ENCODE results near the gene ADAMTS14. TPM values are rescaled to one million over a fixed set of nuclear protein-coding genes. Genes with fewer than 3 reads are reported as not detected.

ADAMTS14 gene
- total RNA-seq, 1 donor = 3.0 TPM

GRCh38 chr10:70780370-70780760 is 108.1 kb downstream of the ADAMTS14 start:
- DNase-seq (ENCODE audit: low read depth in 2 of 3, low spot score in 2 of 3) = no peak

- DNase-seq (ENCODE audit: low read depth in 2 of 3, low spot score in 2 of 3) = no peak
Measured at GRCh38 chr10:70780772-70781171, 108.5 kb downstream of the ADAMTS14 start.

- no peak for DNase-seq (ENCODE audit: low read depth in 2 of 3, low spot score in 2 of 3)
Measured at GRCh38 chr10:70781461-70782051, 109.2 kb downstream of the ADAMTS14 start.

GRCh38 chr10:70782086-70782745 is 109.9 kb downstream of the ADAMTS14 start:
- no peak for DNase-seq (ENCODE audit: low read depth in 2 of 3, low spot score in 2 of 3)

GRCh38 chr10:70782746-70783680 is 110.7 kb downstream of the ADAMTS14 start:
- DNase-seq (ENCODE audit: low read depth in 2 of 3, low spot score in 2 of 3) = no peak

GRCh38 chr10:70784016-70784415 is 111.7 kb downstream of the ADAMTS14 start:
- peak in 1 of 3 donors; percentile 26 for DNase-seq (ENCODE audit: low read depth in 2 of 3, low spot score in 2 of 3)

GRCh38 chr10:70784471-70784870 is 112.2 kb downstream of the ADAMTS14 start:
- DNase-seq (ENCODE audit: low read depth in 2 of 3, low spot score in 2 of 3) = no peak

- peak in 2 of 3 donors; percentile 72 to 87 for DNase-seq (ENCODE audit: low read depth in 2 of 3, low spot score in 2 of 3)
Measured at GRCh38 chr10:70785190-70785589, 112.9 kb downstream of the ADAMTS14 start, which contains the start of gene TBATA. TSS of gene TBATA (minus strand) at chr10:70785377. CDS start at chr10:70783379, 1,998 bp downstream.

- DNase-seq (ENCODE audit: low read depth in 2 of 3, low spot score in 2 of 3) = peak in 2 of 3 donors; percentile 49 to 63
Measured at GRCh38 chr10:70786799-70787415, 114.6 kb downstream of the ADAMTS14 start.

GRCh38 chr10:70791386-70792039 is 119.2 kb downstream of the ADAMTS14 start:
- peak in 1 of 3 donors; percentile 36 for DNase-seq (ENCODE audit: low read depth in 2 of 3, low spot score in 2 of 3)

- no peak for DNase-seq (ENCODE audit: low read depth in 2 of 3, low spot score in 2 of 3)
Measured at GRCh38 chr10:70795613-70796012, 123.3 kb downstream of the ADAMTS14 start.

- no peak for DNase-seq (ENCODE audit: low read depth in 2 of 3, low spot score in 2 of 3)
Measured at GRCh38 chr10:70797840-70798239, 125.5 kb downstream of the ADAMTS14 start.

- no peak for DNase-seq (ENCODE audit: low read depth in 2 of 3, low spot score in 2 of 3)
Measured at GRCh38 chr10:70799124-70799523, 126.8 kb downstream of the ADAMTS14 start.

- no peak for DNase-seq (ENCODE audit: low read depth in 2 of 3, low spot score in 2 of 3)
Measured at GRCh38 chr10:70801854-70802253, 129.5 kb downstream of the ADAMTS14 start.

GRCh38 chr10:70803775-70804420 is 131.6 kb downstream of the ADAMTS14 start:
- DNase-seq (ENCODE audit: low read depth in 2 of 3, low spot score in 2 of 3) = no peak

- DNase-seq (ENCODE audit: low read depth in 2 of 3, low spot score in 2 of 3) = no peak
Measured at GRCh38 chr10:70804421-70804808, 132.1 kb downstream of the ADAMTS14 start.

GRCh38 chr10:70805619-70806215 is 133.4 kb downstream of the ADAMTS14 start:
- no peak for DNase-seq (ENCODE audit: low read depth in 2 of 3, low spot score in 2 of 3)

GRCh38 chr10:70806841-70807240 is 134.5 kb downstream of the ADAMTS14 start:
- no peak for DNase-seq (ENCODE audit: low read depth in 2 of 3, low spot score in 2 of 3)

- DNase-seq (ENCODE audit: low read depth in 2 of 3, low spot score in 2 of 3) = no peak
Measured at GRCh38 chr10:70807556-70807955, 135.2 kb downstream of the ADAMTS14 start.

Data from hematopoietic multipotent progenitor cell (in vitro differentiated cells).